ENCODE results near the gene OVCH2. TPM values are rescaled to one million over a fixed set of nuclear protein-coding genes. Genes with fewer than 3 reads are reported as not detected.
A peak's percentile ranks its signal among the peaks of the same experiment; 100 is the strongest.

Gene OVCH2
- total RNA-seq, 1 donor from 2014 or later, result not detected

- Mint-ChIP-seq H3K4me3 (ENCODE audit: unreplicated experiment) (no peak overlapping the region), H3K4me1 (ENCODE audit: unreplicated experiment) (no peaks in the 10 kb centered on the region), H3K36me3 (ENCODE audit: unreplicated experiment) (peaks cover 65% of the 10 kb centered on the region), H3K27me3 (ENCODE audit: unreplicated experiment) (no peaks in the 10 kb centered on the region), H3K27ac (ENCODE audit: unreplicated experiment) (no peak overlapping the region), H3K9me3 (ENCODE audit: unreplicated experiment) (no peaks in the 10 kb centered on the region)
- no peak for TF ChIP-seq CTCF (IDR thresholded peaks at IDR 0.05)
- peak; percentile 63 for DNase-seq (ENCODE audit: extremely low spot score, unreplicated experiment)
Measured at GRCh38 chr11:7651140-7651551, 55.1 kb downstream of the OVCH2 start.

- H3K4me1 Mint-ChIP-seq (ENCODE audit: unreplicated experiment), result no peaks in the 10 kb centered on the region
- H3K9me3 Mint-ChIP-seq (ENCODE audit: unreplicated experiment), result no peaks in the 10 kb centered on the region
- H3K36me3 Mint-ChIP-seq (ENCODE audit: unreplicated experiment), result peaks cover 77% of the 10 kb centered on the region
- TF ChIP-seq CTCF (IDR thresholded peaks at IDR 0.05), result no peak
- peak; percentile 53 for DNase-seq (ENCODE audit: extremely low spot score, unreplicated experiment)
- H3K27me3 Mint-ChIP-seq (ENCODE audit: unreplicated experiment), result no peaks in the 10 kb centered on the region
- H3K27ac Mint-ChIP-seq (ENCODE audit: unreplicated experiment), result no peak overlapping the region
- H3K4me3 Mint-ChIP-seq (ENCODE audit: unreplicated experiment), result no peak overlapping the region
Measured at GRCh38 chr11:7648264-7648663, 58.0 kb downstream of the OVCH2 start.

GRCh38 chr11:7646866-7647265 lies 59.4 kb downstream of the OVCH2 start:
- no peak for DNase-seq (ENCODE audit: extremely low spot score, unreplicated experiment)
- H3K36me3 Mint-ChIP-seq (ENCODE audit: unreplicated experiment), result peaks cover 74% of the 10 kb centered on the region
- no peaks in the 10 kb centered on the region for H3K4me1 Mint-ChIP-seq (ENCODE audit: unreplicated experiment)
- no peak overlapping the region for H3K27ac Mint-ChIP-seq (ENCODE audit: unreplicated experiment)
- H3K27me3 Mint-ChIP-seq (ENCODE audit: unreplicated experiment), result no peaks in the 10 kb centered on the region
- no peak overlapping the region for H3K4me3 Mint-ChIP-seq (ENCODE audit: unreplicated experiment)
- TF ChIP-seq CTCF (IDR thresholded peaks at IDR 0.05), result no peak
- H3K9me3 Mint-ChIP-seq (ENCODE audit: unreplicated experiment), result no peaks in the 10 kb centered on the region

GRCh38 chr11:7645206-7645605 lies 61.1 kb downstream of the OVCH2 start:
- no peak overlapping the region for H3K4me3 Mint-ChIP-seq (ENCODE audit: unreplicated experiment)
- H3K36me3 Mint-ChIP-seq (ENCODE audit: unreplicated experiment), result peaks cover 73% of the 10 kb centered on the region
- no peak overlapping the region for H3K27ac Mint-ChIP-seq (ENCODE audit: unreplicated experiment)
- TF ChIP-seq CTCF (IDR thresholded peaks at IDR 0.05), result no peak
- no peaks in the 10 kb centered on the region for H3K27me3 Mint-ChIP-seq (ENCODE audit: unreplicated experiment)
- no peaks in the 10 kb centered on the region for H3K9me3 Mint-ChIP-seq (ENCODE audit: unreplicated experiment)
- DNase-seq (ENCODE audit: extremely low spot score, unreplicated experiment), result no peak
- no peaks in the 10 kb centered on the region for H3K4me1 Mint-ChIP-seq (ENCODE audit: unreplicated experiment)

- H3K36me3 Mint-ChIP-seq (ENCODE audit: unreplicated experiment), result peaks cover 77% of the 10 kb centered on the region
- no peak for TF ChIP-seq CTCF (IDR thresholded peaks at IDR 0.05)
- DNase-seq (ENCODE audit: extremely low spot score, unreplicated experiment), result no peak
- H3K27me3 Mint-ChIP-seq (ENCODE audit: unreplicated experiment), result no peaks in the 10 kb centered on the region
- H3K4me3 Mint-ChIP-seq (ENCODE audit: unreplicated experiment), result no peak overlapping the region
- H3K27ac Mint-ChIP-seq (ENCODE audit: unreplicated experiment), result no peak overlapping the region
- no peaks in the 10 kb centered on the region for H3K9me3 Mint-ChIP-seq (ENCODE audit: unreplicated experiment)
- no peaks in the 10 kb centered on the region for H3K4me1 Mint-ChIP-seq (ENCODE audit: unreplicated experiment)
Measured at GRCh38 chr11:7643314-7643713, 63.0 kb downstream of the OVCH2 start.
